Endothelial cell of umbilical vein (primary cell): ENCODE results near the gene HOXA1.

Experiments used
- CTCF ChIP-seq, 2 donors: IDR thresholded peaks; 1 replicate in 1 of 2; 2 replicates in 1 of 2; pipeline ENCODE4 v1.5.1; 2011; ENCODE audit warnings: low read length in 2 of 2, mild to moderate bottlenecking in 2 of 2, moderate library complexity in 2 of 2, control low read depth in 1 of 2, inconsistent platforms in 1 of 2, low read depth in 1 of 2; ENCODE audit not compliant: insufficient read depth in 1 of 2; ENCODE audit errors: extremely low read depth in 1 of 2
- EZH2 ChIP-seq: IDR thresholded peaks from 2 replicates; pipeline ENCODE4 v1.6.1; 2012; ENCODE audit warnings: borderline replicate concordance, low read depth, mild to moderate bottlenecking, moderate library complexity, low read length, inconsistent platforms; ENCODE audit not compliant: severe bottlenecking
- JUN ChIP-seq: IDR thresholded peaks from 2 replicates; pipeline ENCODE4 v1.6.1; 2011; ENCODE audit warnings: borderline replicate concordance, low read depth; ENCODE audit not compliant: insufficient read length, insufficient read depth
- POLR2A ChIP-seq: IDR thresholded peaks from 2 replicates; pipeline ENCODE4 v1.6.1; 2012; ENCODE audit warnings: low read depth, mild to moderate bottlenecking, control low read depth, low read length
- POLR2AphosphoS5 ChIP-seq: IDR thresholded peaks from 2 replicates; pipeline ENCODE4 v1.6.1; 2012; ENCODE audit warnings: low read depth, mild to moderate bottlenecking, control low read depth, low read length, moderate library complexity; ENCODE audit not compliant: insufficient read depth
- TF ChIP-seq, protein P1 (sequence below): IDR thresholded peaks from 2 replicates; pipeline ENCODE4 v1.6.1; 2011; ENCODE audit not compliant: insufficient read depth, insufficient read length

- TF ChIP-seq CTCF (IDR thresholded peaks at IDR 0.05; ENCODE audit: extremely low read depth in 1 of 2, insufficient read depth in 1 of 2, low read depth in 1 of 2, low read length in 2 of 2) (no peak), POLR2A (no peak), EZH2 (no peak), JUN (peak; percentile 69), POLR2AphosphoS5 (no peak)
- TF ChIP-seq, protein P1, sequence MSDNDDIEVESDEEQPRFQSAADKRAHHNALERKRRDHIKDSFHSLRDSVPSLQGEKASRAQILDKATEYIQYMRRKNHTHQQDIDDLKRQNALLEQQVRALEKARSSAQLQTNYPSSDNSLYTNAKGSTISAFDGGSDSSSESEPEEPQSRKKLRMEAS, result no peak
Observed at GRCh38 chr7:27046854-27047549, 48.8 kb downstream of the HOXA1 start.
